Stimulated activated CD4-positive, alpha-beta T cell treated with anti-CD3 and anti-CD28 coated beads, TNF-alpha, amount 100 ng/mL, for 4 hours (primary cell): ENCODE results near the gene GLB1L3.
"Not testable (repeated sequence)": the region's sequence is repeated elsewhere in the genome, so short reads cannot be mapped to it uniquely, and the experiment has no call there.

ENCODE experiments used
- DNase-seq, 3 experiments: peaks; one replicate each; pipeline ENCODE4 v3.0.0-alpha.2; 2020; ENCODE audit warnings: low read depth in 3 of 3

The GLB1L3 gene

DNA sequence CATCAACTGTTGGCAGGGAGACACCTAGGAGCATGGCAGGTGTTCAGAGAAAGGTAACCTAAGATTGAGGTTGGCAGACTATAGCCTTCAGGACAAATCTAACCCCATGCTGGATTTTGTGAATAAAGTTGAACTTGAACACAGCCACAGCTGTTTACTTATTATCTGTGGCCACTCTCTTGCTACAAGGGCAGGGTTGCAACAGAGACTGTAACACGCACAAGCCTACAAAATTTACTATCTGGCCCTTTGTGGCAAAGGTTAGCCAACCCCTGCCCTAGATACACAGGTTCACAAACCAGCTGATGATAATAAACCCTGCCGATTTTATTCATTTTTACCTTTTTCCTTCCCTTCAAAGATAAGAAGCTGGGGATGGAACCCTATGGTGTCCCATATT is 25.5 kb upstream of the GLB1L3 start:
- no peak for DNase-seq

DNA sequence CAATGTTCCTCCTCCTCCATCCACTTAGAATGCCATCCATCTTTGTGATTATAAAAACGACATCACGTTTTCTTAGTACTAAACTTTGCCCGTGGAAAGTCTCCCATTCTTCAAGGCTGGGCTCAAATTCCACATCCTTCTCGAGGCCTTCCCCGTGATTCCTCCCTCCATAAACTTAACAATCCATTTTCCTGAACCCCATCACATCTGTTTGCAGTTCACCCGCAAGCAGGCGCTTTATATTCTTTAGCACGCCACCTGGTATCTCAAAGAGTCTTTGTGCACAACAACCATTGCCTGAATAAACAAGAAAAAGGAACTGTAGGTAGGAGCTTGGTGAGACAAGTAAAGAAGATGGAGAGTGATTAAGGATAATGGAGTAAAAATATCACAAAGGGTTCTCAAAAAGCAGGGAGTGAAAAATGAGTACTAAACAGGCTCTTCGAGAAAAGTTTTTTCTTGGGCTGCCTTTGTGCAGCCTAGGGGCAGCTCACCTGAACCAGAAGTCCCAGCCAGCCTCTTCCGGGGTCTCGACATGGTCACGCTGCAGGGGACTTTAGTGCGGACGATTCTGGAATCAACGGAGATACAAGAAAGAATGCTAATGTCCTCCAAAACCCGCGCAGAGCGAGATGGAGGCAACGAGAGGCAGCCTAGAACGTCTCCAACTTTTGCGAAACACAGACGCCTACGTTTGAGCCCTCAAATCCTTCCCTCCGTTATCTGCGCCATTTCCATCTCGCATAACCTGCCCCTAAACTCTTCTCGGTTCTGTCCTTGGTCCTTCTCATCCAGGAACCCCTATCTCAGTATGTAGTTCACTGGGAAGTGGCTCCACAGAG is 23.6 kb upstream of the GLB1L3 start:
- DNase-seq, result no peak

- DNase-seq, result peak; percentile 84 to 93 (median 92)
Measured at GRCh38 chr11:134253188-134253993, 22.8 kb upstream of the GLB1L3 start, which contains the start of the genes ACAD8 and THYN1. TSS of gene ACAD8 (plus strand) at chr11:134253568. CDS start at chr11:134253601, 33 bp downstream. TSS of gene THYN1 (minus strand) at chr11:134253352. CDS start at chr11:134252882, 470 bp downstream.

- no peak for DNase-seq
Measured at GRCh38 chr11:134254433-134255183, 21.6 kb upstream of the GLB1L3 start.

GRCh38 chr11:134255184-134255561 is 21.0 kb upstream of the GLB1L3 start:
- DNase-seq, result not testable (repeated sequence)

GRCh38 chr11:134257101-134257500 is 19.1 kb upstream of the GLB1L3 start:
- DNase-seq, result no peak

DNA sequence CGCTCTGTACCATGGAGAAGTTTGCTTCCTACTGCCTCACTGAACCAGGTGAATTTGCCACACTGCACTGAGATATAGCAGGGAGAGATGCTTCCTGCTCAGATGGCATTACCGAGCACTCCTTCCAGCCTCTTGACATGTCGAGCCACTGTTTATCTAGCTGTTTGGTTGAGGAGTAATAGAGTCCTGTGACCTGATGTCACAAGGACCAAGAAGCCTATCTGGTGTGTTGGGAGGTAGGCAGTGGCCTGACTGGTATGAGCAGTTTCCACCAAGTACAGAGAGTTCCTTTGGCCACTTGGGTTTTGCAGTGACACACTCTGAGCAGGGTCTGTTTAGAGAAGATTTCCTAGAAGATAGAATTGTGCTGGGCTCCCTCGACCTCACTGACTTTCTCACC is 17.6 kb upstream of the GLB1L3 start:
- DNase-seq, result no peak

- no peak for DNase-seq
Measured at GRCh38 chr11:134260503-134260902, 15.7 kb upstream of the GLB1L3 start.

GRCh38 chr11:134260983-134261382 is 15.2 kb upstream of the GLB1L3 start:
- no peak for DNase-seq

DNA sequence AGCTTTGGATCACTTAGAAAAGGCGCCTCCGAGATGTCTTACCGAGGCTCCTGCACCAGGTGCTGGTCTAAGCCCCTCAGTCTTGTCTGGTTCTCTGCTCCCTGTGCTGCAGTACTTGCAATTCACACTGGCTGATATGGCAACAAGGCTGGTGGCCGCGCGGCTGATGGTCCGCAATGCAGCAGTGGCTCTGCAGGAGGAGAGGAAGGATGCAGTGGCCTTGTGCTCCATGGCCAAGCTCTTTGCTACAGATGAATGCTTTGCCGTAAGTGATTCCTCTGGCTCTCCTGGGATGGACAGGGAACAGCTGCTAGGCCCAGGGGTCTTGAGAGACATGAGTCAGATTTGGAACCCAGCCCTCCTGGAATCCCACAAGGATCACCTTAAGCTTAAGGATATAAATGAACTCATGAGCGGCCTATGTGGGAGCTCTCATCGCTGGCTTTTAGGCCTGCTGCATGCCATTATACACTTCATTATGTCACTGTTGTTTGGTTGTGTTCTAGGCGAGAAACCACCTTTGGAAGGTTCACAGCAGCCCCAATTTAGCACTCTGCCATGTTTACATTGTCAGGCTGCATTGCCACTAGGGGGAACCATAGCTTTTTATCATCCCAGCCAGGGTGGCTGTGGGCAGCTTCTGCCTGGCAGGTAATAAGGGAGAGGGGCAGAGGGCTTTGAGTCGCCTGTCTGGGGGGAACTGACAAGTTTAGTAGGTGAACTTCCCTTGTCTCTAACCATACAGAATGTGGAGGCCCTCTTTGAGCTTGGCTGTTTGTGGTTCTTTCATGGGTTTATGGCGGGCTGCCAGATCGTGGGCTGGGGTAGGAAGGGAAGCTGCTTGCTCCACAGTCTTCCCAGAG is 14.3 kb upstream of the GLB1L3 start:
- DNase-seq, result no peak

GRCh38 chr11:134264966-134265764 is 11.0 kb upstream of the GLB1L3 start:
- no peak for DNase-seq

- DNase-seq, result no peak
Measured at GRCh38 chr11:134266440-134266839, 9.7 kb upstream of the GLB1L3 start.

DNA sequence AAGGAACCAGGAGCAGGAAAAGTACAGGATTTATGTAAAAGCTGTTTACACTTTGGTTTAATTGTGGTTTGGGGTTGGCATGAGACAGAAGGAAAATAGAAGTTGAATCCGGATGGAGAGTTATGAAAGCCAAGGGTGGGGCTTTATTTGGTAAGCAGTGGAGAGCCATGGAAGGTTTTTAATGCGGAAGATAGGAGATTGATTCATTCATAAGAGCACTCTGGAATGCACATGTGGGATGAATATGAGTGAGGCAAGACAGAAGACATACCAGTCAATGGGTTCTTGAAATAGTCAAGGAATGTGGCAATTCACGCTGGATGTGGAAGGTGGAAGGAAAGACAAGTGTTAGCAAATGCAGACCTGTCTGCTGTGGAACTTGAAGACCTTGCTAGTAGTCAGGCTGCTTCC is 9.3 kb upstream of the GLB1L3 start:
- no peak for DNase-seq

DNA sequence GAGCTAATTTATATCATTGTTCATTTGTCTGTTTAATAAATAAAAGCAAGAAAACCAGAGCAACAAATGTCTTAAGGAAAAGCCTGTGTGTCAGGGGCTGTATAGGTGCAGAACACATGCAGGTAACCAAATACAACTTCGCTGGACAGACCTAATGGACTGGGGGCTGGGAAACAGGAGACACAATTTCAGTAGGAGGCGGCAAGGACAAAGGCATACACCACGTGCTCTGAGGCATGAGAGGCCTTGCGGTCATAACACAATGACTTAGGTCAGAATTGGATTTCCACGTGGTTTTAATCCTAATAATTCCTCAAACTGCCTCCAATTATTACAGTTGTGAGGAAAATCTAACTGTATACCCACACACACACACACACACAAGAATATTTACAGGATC is 8.7 kb upstream of the GLB1L3 start:
- no peak for DNase-seq

DNA sequence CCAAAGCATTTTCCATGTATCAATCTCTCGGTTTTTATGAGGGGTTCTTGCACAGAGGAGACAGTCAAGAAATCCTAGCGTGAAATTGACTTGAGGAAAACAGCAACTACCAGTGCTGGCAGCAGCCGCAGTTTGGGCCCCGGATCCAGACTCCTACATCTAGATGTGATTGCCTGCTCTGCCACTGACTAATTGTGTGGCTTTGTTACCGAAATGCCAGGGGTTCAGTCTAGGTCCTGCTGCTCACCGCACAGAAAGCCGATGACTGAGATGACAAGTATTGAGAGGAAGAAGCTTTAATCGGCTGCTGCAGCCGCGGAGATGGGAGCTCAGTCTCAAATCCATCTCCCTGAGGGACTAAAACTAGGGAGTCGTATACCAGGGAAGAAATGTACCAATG is 8.2 kb upstream of the GLB1L3 start:
- DNase-seq, result no peak

GRCh38 chr11:134270250-134270714 is 5.9 kb upstream of the GLB1L3 start:
- DNase-seq, result no peak

DNA sequence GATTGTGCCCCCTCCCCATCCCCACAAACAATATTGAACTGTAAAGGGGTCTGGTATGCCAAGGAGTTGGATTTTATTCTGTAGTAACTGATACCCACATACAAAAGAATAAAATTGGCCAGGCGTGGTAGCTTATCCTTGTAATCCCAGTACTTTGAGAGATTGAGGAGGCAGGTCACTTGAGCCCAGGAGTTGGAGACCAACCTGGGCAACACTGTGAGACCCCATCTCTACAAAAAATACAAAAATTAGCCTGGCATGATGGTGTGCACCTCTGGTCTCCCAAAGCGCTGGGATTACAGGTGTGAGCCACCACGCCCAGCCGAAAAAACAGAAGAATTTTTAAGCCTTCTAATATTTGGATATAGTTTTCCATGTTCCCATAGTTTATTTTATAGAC is 4.2 kb upstream of the GLB1L3 start:
- DNase-seq, result no peak

DNA sequence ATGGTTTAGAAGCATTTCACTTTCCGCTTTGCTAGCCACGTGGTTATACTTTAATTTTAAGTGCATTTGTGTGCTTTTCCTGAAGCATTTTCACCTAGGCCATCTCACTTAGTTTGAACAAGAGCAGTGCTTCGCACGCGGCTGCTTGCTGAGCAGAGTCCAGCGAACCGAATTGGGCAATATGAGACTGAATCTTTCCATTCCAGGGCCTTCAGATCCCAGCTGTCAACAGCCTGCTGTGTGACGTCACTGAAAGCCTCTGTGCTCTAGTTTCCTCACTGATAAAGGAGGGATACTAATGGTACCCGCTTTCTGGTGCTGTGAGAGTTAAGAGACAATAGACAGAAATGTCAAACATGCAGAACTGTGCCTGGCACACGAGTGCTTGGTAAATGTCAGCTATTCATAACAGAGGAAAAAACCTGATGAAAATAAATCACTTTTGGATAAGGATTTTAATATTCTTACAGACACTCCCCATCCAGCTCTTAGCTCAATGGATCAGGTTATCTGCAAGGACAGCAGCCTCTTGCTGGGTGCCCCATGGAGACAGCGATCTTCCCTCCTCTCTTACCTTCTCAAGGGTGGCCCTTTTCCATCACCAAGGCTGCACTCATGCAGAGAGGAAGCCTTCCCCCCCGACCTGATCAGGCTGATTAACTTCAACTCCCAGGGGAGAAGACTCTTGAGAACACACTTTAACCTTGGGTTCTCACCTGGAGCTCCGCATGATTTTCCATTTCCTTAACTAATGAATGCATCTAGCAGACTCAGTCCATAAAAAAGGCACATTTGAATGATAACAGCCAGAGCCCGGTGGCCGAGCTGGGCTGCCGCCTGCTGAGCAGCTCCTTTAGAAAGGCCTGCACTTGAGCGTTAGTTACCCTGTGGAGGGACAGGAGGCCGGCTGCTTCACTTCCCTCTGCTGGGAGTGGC is 3.5 kb upstream of the GLB1L3 start:
- DNase-seq, result no peak

DNA sequence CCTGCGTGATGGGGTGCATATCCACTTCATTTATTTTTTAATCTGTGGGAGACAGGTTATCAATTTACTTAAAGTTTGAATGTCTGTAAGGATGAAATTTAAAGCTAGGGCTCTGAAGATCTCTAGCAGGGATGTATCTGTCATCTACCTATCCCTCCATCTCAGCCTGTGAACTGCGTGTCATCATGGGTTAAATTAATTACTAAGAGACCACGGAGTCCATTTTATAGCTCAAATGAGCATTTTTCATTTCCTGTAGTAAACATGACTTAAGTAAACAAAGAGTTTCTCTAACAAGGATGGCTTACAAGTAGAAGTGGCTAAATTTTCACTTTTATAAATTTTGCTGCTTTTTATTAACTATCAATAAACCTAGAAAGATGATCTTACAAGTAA is 2.9 kb upstream of the GLB1L3 start:
- DNase-seq, result no peak
